ENCODE measurements around the gene FAM184B. TPM values are rescaled to one million over a fixed set of nuclear protein-coding genes. Genes with fewer than 3 reads are reported as not detected.

FAM184B gene
- total RNA-seq, 1 experiment from 2014 or later, result 0.09 TPM

- H3K9me3 Mint-ChIP-seq (ENCODE audit: low read depth, unreplicated experiment), result no peaks in the 10 kb centered on the region
- CTCF ChIA-PET, result no interaction called here
- intact Hi-C loops (cut with micrococcal nuclease; ENCODE audit: unreplicated experiment), result no loop called here
- H3K36me3 Mint-ChIP-seq (ENCODE audit: insufficient read depth, unreplicated experiment), result no peaks in the 10 kb centered on the region
- no peaks in the 10 kb centered on the region for H3K4me1 Mint-ChIP-seq (ENCODE audit: low read depth, unreplicated experiment)
- no peaks in the 10 kb centered on the region for H3K27me3 Mint-ChIP-seq (ENCODE audit: unreplicated experiment)
- H3K4me3 Mint-ChIP-seq (ENCODE audit: low read depth, unreplicated experiment), result no peak overlapping the region
- no peak overlapping the region for H3K27ac Mint-ChIP-seq (ENCODE audit: unreplicated experiment)
- no TSS peak for BruUV-seq (replicated peaks)
- no peak for TF ChIP-seq CTCF (IDR thresholded peaks at IDR 0.05; ENCODE audit: unreplicated experiment)
- DNase-seq, result no peak
Observed at GRCh38 chr4:17762726-17763125, 18.7 kb downstream of the FAM184B start.

- DNase-seq, result no peak
- H3K4me1 Mint-ChIP-seq (ENCODE audit: low read depth, unreplicated experiment), result no peaks in the 10 kb centered on the region
- peaks cover under 1% of the 10 kb centered on the region for H3K27me3 Mint-ChIP-seq (ENCODE audit: unreplicated experiment)
- no TSS peak for BruUV-seq (replicated peaks)
- no peak overlapping the region for H3K27ac Mint-ChIP-seq (ENCODE audit: unreplicated experiment)
- no peaks in the 10 kb centered on the region for H3K9me3 Mint-ChIP-seq (ENCODE audit: low read depth, unreplicated experiment)
- CTCF ChIA-PET, result no interaction called here
- intact Hi-C loops (cut with micrococcal nuclease; ENCODE audit: unreplicated experiment), result no loop called here
- no peak overlapping the region for H3K4me3 Mint-ChIP-seq (ENCODE audit: low read depth, unreplicated experiment)
- H3K36me3 Mint-ChIP-seq (ENCODE audit: insufficient read depth, unreplicated experiment), result no peaks in the 10 kb centered on the region
- TF ChIP-seq CTCF (IDR thresholded peaks at IDR 0.05; ENCODE audit: unreplicated experiment), result no peak
Observed at GRCh38 chr4:17761062-17761461, 20.4 kb downstream of the FAM184B start.

GRCh38 chr4:17760626-17761025 is 20.8 kb downstream of the FAM184B start:
- Mint-ChIP-seq H3K27me3 (ENCODE audit: unreplicated experiment) (peaks cover 5% of the 10 kb centered on the region), H3K4me1 (ENCODE audit: low read depth, unreplicated experiment) (no peaks in the 10 kb centered on the region), H3K4me3 (ENCODE audit: low read depth, unreplicated experiment) (no peak overlapping the region), H3K9me3 (ENCODE audit: low read depth, unreplicated experiment) (no peaks in the 10 kb centered on the region), H3K36me3 (ENCODE audit: insufficient read depth, unreplicated experiment) (no peaks in the 10 kb centered on the region), H3K27ac (ENCODE audit: unreplicated experiment) (no peak overlapping the region)
- no TSS peak for BruUV-seq (replicated peaks)
- no peak for TF ChIP-seq CTCF (IDR thresholded peaks at IDR 0.05; ENCODE audit: unreplicated experiment)
- CTCF ChIA-PET, result no interaction called here
- no peak for DNase-seq
- intact Hi-C loops (cut with micrococcal nuclease; ENCODE audit: unreplicated experiment), result no loop called here

- intact Hi-C loops (cut with micrococcal nuclease; ENCODE audit: unreplicated experiment), result no loop called here
- Mint-ChIP-seq H3K27me3 (ENCODE audit: unreplicated experiment) (peaks cover 8% of the 10 kb centered on the region), H3K4me1 (ENCODE audit: low read depth, unreplicated experiment) (no peaks in the 10 kb centered on the region), H3K27ac (ENCODE audit: unreplicated experiment) (no peak overlapping the region), H3K9me3 (ENCODE audit: low read depth, unreplicated experiment) (no peaks in the 10 kb centered on the region), H3K36me3 (ENCODE audit: insufficient read depth, unreplicated experiment) (no peaks in the 10 kb centered on the region), H3K4me3 (ENCODE audit: low read depth, unreplicated experiment) (no peak overlapping the region)
- no peak for TF ChIP-seq CTCF (IDR thresholded peaks at IDR 0.05; ENCODE audit: unreplicated experiment)
- no peak for DNase-seq
- CTCF ChIA-PET, result no interaction called here
- no TSS peak for BruUV-seq (replicated peaks)
Observed at GRCh38 chr4:17758485-17758884, 22.9 kb downstream of the FAM184B start.

- DNase-seq, result no peak
- H3K27ac Mint-ChIP-seq (ENCODE audit: unreplicated experiment), result no peak overlapping the region
- no peaks in the 10 kb centered on the region for H3K9me3 Mint-ChIP-seq (ENCODE audit: low read depth, unreplicated experiment)
- H3K27me3 Mint-ChIP-seq (ENCODE audit: unreplicated experiment), result peaks cover 8% of the 10 kb centered on the region
- no peak overlapping the region for H3K4me3 Mint-ChIP-seq (ENCODE audit: low read depth, unreplicated experiment)
- intact Hi-C loops (cut with micrococcal nuclease; ENCODE audit: unreplicated experiment), result no loop called here
- CTCF ChIA-PET, result no interaction called here
- TF ChIP-seq CTCF (IDR thresholded peaks at IDR 0.05; ENCODE audit: unreplicated experiment), result no peak
- H3K4me1 Mint-ChIP-seq (ENCODE audit: low read depth, unreplicated experiment), result no peaks in the 10 kb centered on the region
- no peaks in the 10 kb centered on the region for H3K36me3 Mint-ChIP-seq (ENCODE audit: insufficient read depth, unreplicated experiment)
- BruUV-seq (replicated peaks), result no TSS peak
Observed at GRCh38 chr4:17757621-17758020, 23.8 kb downstream of the FAM184B start.
